Measurements from ENCODE around the gene DACT2. TPM values are rescaled to one million over a fixed set of nuclear protein-coding genes. Genes with fewer than 3 reads are reported as not detected.

DACT2 gene
- total RNA-seq, 1 donor from 2014 or later: 17.4 TPM

DNA sequence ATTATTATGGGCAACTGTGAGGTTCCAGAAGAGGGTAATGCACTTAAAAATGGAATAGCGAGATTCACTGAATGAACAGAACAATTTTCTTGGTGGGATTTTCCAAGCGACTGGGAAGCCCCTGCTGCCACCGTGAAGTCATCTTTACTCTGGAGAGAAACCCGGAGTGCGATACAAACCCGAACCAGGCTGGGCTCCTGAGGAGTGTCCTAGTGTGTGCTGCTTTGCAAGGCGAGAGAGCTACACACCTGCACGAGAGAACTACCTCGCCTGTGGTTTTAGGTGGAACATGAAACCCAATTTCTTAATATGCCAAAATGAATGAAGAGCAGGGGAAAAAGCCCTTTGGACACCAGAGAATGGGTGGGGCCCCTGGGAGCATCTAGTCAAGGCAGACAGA lies 33.5 kb upstream of the DACT2 start:
- no peak for DNase-seq (ENCODE audit: extremely low spot score, unreplicated experiment)
- H3K27ac Mint-ChIP-seq: no peak overlapping the region
- H3K9me3 Mint-ChIP-seq: peaks cover 12% of the 10 kb centered on the region
- peaks cover 7% of the 10 kb centered on the region for H3K4me1 Mint-ChIP-seq (ENCODE audit: unreplicated experiment)
- no peaks in the 10 kb centered on the region for H3K36me3 Mint-ChIP-seq
- H3K4me3 Mint-ChIP-seq: no peak overlapping the region
- peaks cover 17% of the 10 kb centered on the region for H3K27me3 Mint-ChIP-seq
- TF ChIP-seq, protein P1, sequence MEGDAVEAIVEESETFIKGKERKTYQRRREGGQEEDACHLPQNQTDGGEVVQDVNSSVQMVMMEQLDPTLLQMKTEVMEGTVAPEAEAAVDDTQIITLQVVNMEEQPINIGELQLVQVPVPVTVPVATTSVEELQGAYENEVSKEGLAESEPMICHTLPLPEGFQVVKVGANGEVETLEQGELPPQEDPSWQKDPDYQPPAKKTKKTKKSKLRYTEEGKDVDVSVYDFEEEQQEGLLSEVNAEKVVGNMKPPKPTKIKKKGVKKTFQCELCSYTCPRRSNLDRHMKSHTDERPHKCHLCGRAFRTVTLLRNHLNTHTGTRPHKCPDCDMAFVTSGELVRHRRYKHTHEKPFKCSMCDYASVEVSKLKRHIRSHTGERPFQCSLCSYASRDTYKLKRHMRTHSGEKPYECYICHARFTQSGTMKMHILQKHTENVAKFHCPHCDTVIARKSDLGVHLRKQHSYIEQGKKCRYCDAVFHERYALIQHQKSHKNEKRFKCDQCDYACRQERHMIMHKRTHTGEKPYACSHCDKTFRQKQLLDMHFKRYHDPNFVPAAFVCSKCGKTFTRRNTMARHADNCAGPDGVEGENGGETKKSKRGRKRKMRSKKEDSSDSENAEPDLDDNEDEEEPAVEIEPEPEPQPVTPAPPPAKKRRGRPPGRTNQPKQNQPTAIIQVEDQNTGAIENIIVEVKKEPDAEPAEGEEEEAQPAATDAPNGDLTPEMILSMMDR (conservative IDR thresholded peaks at IDR 0.05): no peak

DNA sequence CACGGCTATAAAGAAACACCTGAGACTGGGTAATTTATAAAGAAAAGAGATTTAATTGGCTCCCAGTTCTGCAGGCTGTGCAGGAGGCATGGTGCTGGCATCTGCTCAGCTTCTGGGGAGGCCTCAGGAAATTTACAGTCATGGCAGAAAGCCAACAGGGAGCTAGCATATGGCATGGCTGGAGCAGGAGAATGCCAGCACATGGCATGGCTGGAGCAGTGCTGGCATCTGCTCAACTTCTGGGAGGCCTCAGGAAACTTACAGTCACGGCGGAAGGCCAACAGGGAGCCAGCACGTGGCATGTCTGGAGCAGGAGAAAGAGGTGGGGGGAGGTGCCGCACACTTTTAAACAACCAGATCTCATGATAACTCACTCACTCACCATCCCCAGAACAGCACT lies 32.5 kb upstream of the DACT2 start:
- no peaks in the 10 kb centered on the region for H3K36me3 Mint-ChIP-seq
- DNase-seq (ENCODE audit: extremely low spot score, unreplicated experiment): no peak
- H3K27ac Mint-ChIP-seq: no peak overlapping the region
- TF ChIP-seq, protein P1 (conservative IDR thresholded peaks at IDR 0.05): no peak
- peaks cover 7% of the 10 kb centered on the region for H3K4me1 Mint-ChIP-seq (ENCODE audit: unreplicated experiment)
- peaks cover 17% of the 10 kb centered on the region for H3K27me3 Mint-ChIP-seq
- no peak overlapping the region for H3K4me3 Mint-ChIP-seq
- H3K9me3 Mint-ChIP-seq: peaks cover 12% of the 10 kb centered on the region

DNA sequence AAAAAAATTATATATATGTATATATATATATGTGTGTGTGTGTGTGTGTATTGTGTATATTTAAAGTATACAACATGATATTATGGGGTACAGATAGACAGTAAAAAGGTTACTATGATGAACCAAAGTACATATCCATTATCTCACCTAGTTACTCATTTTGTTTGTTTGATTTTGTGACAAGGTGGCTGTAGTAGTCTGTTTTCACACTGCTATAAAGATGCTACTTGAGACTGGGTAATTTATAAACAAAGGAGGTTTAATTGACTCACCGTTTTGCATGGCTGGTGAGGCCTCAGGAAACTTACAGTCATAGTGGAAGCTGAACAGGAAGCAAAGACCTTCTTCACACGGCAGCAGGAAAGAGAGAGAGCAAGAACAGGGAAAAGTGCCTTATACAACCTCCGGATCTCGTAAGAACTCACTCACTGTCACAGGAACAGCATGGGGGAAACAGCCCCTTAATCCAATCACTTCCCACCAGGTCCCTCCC lies 30.2 kb upstream of the DACT2 start:
- H3K36me3 Mint-ChIP-seq: no peaks in the 10 kb centered on the region
- TF ChIP-seq, protein P1 (conservative IDR thresholded peaks at IDR 0.05): no peak
- peaks cover 8% of the 10 kb centered on the region for H3K4me1 Mint-ChIP-seq (ENCODE audit: unreplicated experiment)
- H3K27me3 Mint-ChIP-seq: peaks cover 20% of the 10 kb centered on the region
- H3K9me3 Mint-ChIP-seq: peaks cover 12% of the 10 kb centered on the region
- no peak for DNase-seq (ENCODE audit: extremely low spot score, unreplicated experiment)
- H3K4me3 Mint-ChIP-seq: no peak overlapping the region
- no peak overlapping the region for H3K27ac Mint-ChIP-seq

DNA sequence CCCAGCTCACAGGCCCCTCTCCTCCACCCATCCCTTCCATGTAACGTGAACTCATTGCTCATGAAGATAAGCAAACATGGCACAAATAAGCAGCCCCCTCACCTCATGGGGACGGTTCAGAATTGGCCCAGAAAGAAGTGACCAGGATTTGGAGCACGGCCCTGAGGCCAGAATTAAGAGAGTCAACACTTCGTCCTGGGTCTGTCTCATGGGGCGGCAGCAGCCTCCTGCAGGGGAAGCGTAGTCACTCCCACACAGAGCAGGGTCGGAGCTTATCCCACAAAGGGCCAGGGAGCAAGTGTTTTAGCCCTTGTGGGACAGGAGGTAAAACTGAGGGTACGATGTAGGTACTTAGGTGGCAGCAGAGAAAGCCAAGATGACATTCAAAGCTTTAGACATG lies 28.6 kb upstream of the DACT2 start:
- peaks cover 12% of the 10 kb centered on the region for H3K9me3 Mint-ChIP-seq
- no peaks in the 10 kb centered on the region for H3K36me3 Mint-ChIP-seq
- no peak overlapping the region for H3K4me3 Mint-ChIP-seq
- TF ChIP-seq, protein P1 (conservative IDR thresholded peaks at IDR 0.05): no peak
- H3K4me1 Mint-ChIP-seq (ENCODE audit: unreplicated experiment): peaks cover 18% of the 10 kb centered on the region
- H3K27ac Mint-ChIP-seq: no peak overlapping the region
- no peak for DNase-seq (ENCODE audit: extremely low spot score, unreplicated experiment)
- H3K27me3 Mint-ChIP-seq: peaks cover 22% of the 10 kb centered on the region

DNA sequence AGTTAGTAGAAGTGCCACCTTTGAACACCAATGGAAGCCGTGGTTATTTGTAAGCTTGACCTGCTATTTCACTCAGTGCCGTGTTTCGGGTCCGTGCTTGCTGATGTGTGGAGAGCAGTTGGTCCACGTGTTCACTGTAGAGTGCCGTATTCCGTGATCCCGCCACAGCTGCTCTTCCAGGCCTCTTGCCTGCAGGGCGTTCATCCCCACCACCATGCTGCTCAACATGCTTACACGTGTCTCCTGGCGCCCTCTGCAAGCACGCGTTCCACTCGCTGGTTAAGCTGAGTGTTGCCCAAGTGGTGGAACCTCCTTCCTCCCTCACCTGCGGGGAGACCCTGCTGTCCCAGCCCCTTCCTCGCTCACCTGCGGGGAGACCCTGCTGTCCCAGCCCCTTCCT lies 28.0 kb upstream of the DACT2 start:
- Mint-ChIP-seq H3K27ac (no peak overlapping the region), H3K4me3 (no peak overlapping the region), H3K9me3 (peaks cover 12% of the 10 kb centered on the region), H3K27me3 (peaks cover 18% of the 10 kb centered on the region), H3K4me1 (ENCODE audit: unreplicated experiment) (peaks cover 18% of the 10 kb centered on the region), H3K36me3 (no peaks in the 10 kb centered on the region)
- DNase-seq (ENCODE audit: extremely low spot score, unreplicated experiment): no peak
- TF ChIP-seq, protein P1 (conservative IDR thresholded peaks at IDR 0.05): no peak

DNA sequence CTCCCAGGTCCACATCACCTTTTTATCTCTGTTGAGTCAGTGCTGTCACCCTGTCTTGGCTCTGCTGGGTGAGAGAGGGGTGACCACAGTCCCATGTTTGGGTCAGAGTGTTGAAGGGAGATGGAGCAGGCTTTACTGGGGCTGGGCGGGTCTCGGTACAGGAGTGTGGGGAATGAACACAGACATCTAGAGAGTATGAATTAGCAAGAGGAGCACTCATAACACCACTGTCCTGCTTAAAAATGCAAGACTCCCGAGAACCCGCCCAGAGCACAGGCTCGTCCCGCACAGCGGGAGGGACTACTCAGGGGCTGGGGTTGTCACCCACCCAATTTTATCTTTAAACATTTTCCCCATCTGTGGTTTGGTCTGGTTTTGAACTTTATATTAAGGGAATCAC lies 27.5 kb upstream of the DACT2 start:
- TF ChIP-seq, protein P1 (conservative IDR thresholded peaks at IDR 0.05): no peak
- H3K36me3 Mint-ChIP-seq: no peaks in the 10 kb centered on the region
- H3K4me1 Mint-ChIP-seq (ENCODE audit: unreplicated experiment): peaks cover 18% of the 10 kb centered on the region
- H3K27ac Mint-ChIP-seq: no peak overlapping the region
- H3K4me3 Mint-ChIP-seq: no peak overlapping the region
- DNase-seq (ENCODE audit: extremely low spot score, unreplicated experiment): no peak
- peaks cover 12% of the 10 kb centered on the region for H3K9me3 Mint-ChIP-seq
- H3K27me3 Mint-ChIP-seq: peaks cover 14% of the 10 kb centered on the region

Measured in type B pancreatic cell (in vitro differentiated cells).